Gastroesophageal sphincter (tissue), 3 donors: ENCODE results near the gene NUP160.

Experiments used
- POLR2A ChIP-seq, 2 donors: fragments of 450-650 bp; IDR thresholded peaks; one replicate each; pipeline ENCODE4 v1.6.1; 2017; ENCODE audit warnings: antibody characterized with exemption in 2 of 2, mild to moderate bottlenecking in 2 of 2, moderate library complexity in 1 of 2
- POLR2AphosphoS5 ChIP-seq: sonication (generic); formaldehyde crosslinking; IDR thresholded peaks from one replicate; pipeline ENCODE4 v1.6.1; 2017; ENCODE audit warnings: antibody characterized with exemption
- TF ChIP-seq, protein P1 (sequence below), 4 experiments: fragments of 200-600 bp in 2 of 4; fragments of 450-650 bp in 2 of 4; sonication (generic) in 1 of 4; IDR thresholded peaks; one replicate each; pipeline ENCODE4 v1.5.1; 2017 to 2019; ENCODE audit warnings: antibody characterized with exemption in 4 of 4, mild to moderate bottlenecking in 2 of 4, moderate library complexity in 2 of 4

DNA sequence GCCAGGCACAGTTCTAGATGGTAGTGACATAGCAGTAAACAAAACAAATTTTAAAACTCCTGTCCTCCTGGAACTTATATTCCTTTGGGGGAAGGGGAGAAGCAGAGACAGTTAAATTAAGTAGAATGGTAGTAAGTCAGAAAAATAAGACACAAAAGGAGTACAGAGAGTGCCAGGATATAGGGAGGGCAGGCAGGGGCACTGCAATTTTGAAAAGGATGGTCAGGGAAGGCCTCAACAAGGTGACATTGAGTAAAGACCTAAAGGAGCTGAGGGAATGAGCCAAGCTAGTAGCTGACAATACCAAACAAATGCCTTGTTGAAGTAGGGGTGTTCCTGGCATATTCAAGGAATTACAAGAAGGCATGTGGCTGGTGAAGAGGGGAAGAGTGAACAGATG lies 10.2 kb downstream of the NUP160 start:
- TF ChIP-seq POLR2A (IDR thresholded peaks at IDR 0.05) (no peak), POLR2AphosphoS5 (no peak)
- TF ChIP-seq, protein P1, sequence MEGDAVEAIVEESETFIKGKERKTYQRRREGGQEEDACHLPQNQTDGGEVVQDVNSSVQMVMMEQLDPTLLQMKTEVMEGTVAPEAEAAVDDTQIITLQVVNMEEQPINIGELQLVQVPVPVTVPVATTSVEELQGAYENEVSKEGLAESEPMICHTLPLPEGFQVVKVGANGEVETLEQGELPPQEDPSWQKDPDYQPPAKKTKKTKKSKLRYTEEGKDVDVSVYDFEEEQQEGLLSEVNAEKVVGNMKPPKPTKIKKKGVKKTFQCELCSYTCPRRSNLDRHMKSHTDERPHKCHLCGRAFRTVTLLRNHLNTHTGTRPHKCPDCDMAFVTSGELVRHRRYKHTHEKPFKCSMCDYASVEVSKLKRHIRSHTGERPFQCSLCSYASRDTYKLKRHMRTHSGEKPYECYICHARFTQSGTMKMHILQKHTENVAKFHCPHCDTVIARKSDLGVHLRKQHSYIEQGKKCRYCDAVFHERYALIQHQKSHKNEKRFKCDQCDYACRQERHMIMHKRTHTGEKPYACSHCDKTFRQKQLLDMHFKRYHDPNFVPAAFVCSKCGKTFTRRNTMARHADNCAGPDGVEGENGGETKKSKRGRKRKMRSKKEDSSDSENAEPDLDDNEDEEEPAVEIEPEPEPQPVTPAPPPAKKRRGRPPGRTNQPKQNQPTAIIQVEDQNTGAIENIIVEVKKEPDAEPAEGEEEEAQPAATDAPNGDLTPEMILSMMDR (IDR thresholded peaks at IDR 0.05) = no peak
